ENCODE data around the gene WDPCP.
"Not testable (repeated sequence)": the region's sequence is repeated elsewhere in the genome, so short reads cannot be mapped to it uniquely, and the experiment has no call there.

DNA sequence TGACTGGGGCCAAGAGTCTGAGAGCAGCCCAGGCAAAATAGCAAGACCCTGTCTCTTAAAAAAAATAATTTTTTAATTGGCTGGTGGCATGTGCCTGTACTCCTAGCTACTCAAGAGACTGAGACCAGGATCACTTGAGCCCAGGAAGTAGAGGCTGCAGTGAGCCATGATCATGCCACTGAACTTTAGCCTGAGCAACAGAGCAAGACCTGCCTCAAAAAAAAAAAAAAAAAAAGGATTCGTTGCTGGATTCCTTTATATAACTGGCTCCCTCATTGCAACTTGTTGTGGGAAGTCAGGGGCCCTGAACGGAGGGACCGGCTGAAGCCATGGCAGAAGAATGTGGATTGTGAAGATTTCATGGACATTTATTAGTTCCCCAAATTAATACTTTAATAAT lies 15.3 kb downstream of the WDPCP start:
- not testable (repeated sequence) for TF ChIP-seq CTCF (IDR thresholded peaks at IDR 0.05); POLR2A (IDR thresholded peaks at IDR 0.05); EP300 (IDR thresholded peaks at IDR 0.05; ENCODE audit: low read depth)
